Activated T-helper 2 cell treated with anti-CD3 and anti-CD28 coated beads, Interferon-gamma antibody, Interleukin-2, Interleukin-4, amounts not matched to agents 10 μg/mL and 5 μg/mL and 100 μg/mL, durations not matched to agents 14 hours and 24 hours and 36 hours (primary cell): ENCODE measurements around the gene ABCC11. TPM values are rescaled to one million over a fixed set of nuclear protein-coding genes. Genes with fewer than 3 reads are reported as not detected.

Experiments used
- DNase-seq: peaks from one replicate; pipeline ENCODE4 v3.0.0; 2021; ENCODE audit warnings: low spot score
- H3K27ac Mint-ChIP-seq: one replicate; pipeline ENCODE4 v1.8.0; 2021; ENCODE audit warnings: mixed read lengths
- H3K27me3 Mint-ChIP-seq: one replicate; pipeline ENCODE4 v1.8.0; 2021; ENCODE audit warnings: low read depth, mixed read lengths
- H3K36me3 Mint-ChIP-seq: one replicate; pipeline ENCODE4 v1.8.0; 2021; ENCODE audit warnings: low read depth, mixed read lengths
- H3K4me1 Mint-ChIP-seq: one replicate; pipeline ENCODE4 v1.8.0; 2021; ENCODE audit warnings: low read depth, mixed read lengths
- H3K4me3 Mint-ChIP-seq: one replicate; pipeline ENCODE4 v1.8.0; 2021; ENCODE audit warnings: low read depth, mild to moderate bottlenecking, moderate library complexity, mixed read lengths
- H3K9me3 Mint-ChIP-seq: one replicate; pipeline ENCODE4 v1.8.0; 2021; ENCODE audit warnings: mixed read lengths
- intact Hi-C: fragments of 100-400 bp; cut with micrococcal nuclease; formaldehyde crosslinking; loops from one replicate; pipeline ENCODE4 v1.15.1; 2023
- total RNA-seq: library from RNA; stranded (reverse); gene quantifications from 2 replicates; pipeline ENCODE4 v1.2.3, GENCODE V29; 2022

Gene ABCC11
- total RNA-seq, 1 donor from 2014 or later, result 0.09 TPM

GRCh38 chr16:48162839-48163410, 84.4 kb downstream of the ABCC11 start:
- Mint-ChIP-seq H3K4me3 (no peak overlapping the region), H3K4me1 (peaks cover 19% of the 10 kb centered on the region), H3K27ac (no peak overlapping the region), H3K27me3 (peaks cover 22% of the 10 kb centered on the region), H3K36me3 (no peaks in the 10 kb centered on the region), H3K9me3 (no peaks in the 10 kb centered on the region)
- intact Hi-C loops, result no loop called here
- no peak for DNase-seq

- Mint-ChIP-seq H3K4me3 (no peak overlapping the region), H3K36me3 (no peaks in the 10 kb centered on the region), H3K27ac (no peak overlapping the region), H3K4me1 (peaks cover 28% of the 10 kb centered on the region), H3K9me3 (no peaks in the 10 kb centered on the region), H3K27me3 (peaks cover 26% of the 10 kb centered on the region)
- DNase-seq, result no peak
- intact Hi-C loops, result no loop called here
Observed at GRCh38 chr16:48161906-48162305, 85.4 kb downstream of the ABCC11 start.

GRCh38 chr16:48160575-48160974, 86.8 kb downstream of the ABCC11 start:
- no peak for DNase-seq
- Mint-ChIP-seq H3K27me3 (peaks cover 28% of the 10 kb centered on the region), H3K4me1 (peaks cover 29% of the 10 kb centered on the region), H3K27ac (no peak overlapping the region), H3K36me3 (no peaks in the 10 kb centered on the region), H3K4me3 (no peak overlapping the region), H3K9me3 (no peaks in the 10 kb centered on the region)
- intact Hi-C loops, result no loop called here

- no peak overlapping the region for H3K4me3 Mint-ChIP-seq
- H3K27me3 Mint-ChIP-seq, result peaks cover 45% of the 10 kb centered on the region
- intact Hi-C loops, result loop anchor here (1.0 to 5.0 kb wide), 4 partner anchors 35 to 1015 kb away; partner anchors contain the start of genes ITFG1, NETO2 and PHKB
- no peaks in the 10 kb centered on the region for H3K9me3 Mint-ChIP-seq
- peaks cover 25% of the 10 kb centered on the region for H3K4me1 Mint-ChIP-seq
- no peaks in the 10 kb centered on the region for H3K36me3 Mint-ChIP-seq
- peak; percentile 15 for DNase-seq
- peak overlapping the region; percentile 59 for H3K27ac Mint-ChIP-seq
Observed at GRCh38 chr16:48158296-48158695, 89.0 kb downstream of the ABCC11 start.

GRCh38 chr16:48157794-48158193, 89.5 kb downstream of the ABCC11 start:
- Mint-ChIP-seq H3K27ac (peak overlapping the region; percentile 59), H3K36me3 (no peaks in the 10 kb centered on the region), H3K4me1 (peaks cover 25% of the 10 kb centered on the region), H3K27me3 (peaks cover 44% of the 10 kb centered on the region), H3K9me3 (no peaks in the 10 kb centered on the region), H3K4me3 (no peak overlapping the region)
- no peak for DNase-seq
- intact Hi-C loops, result loop anchor here (1.0 to 5.0 kb wide), 4 partner anchors 35 to 1014 kb away; partner anchors contain the start of genes ITFG1, NETO2 and PHKB

- intact Hi-C loops, result loop anchor here (5.0 kb wide), 1 partner anchor 695 kb away; the partner anchor contains the start of genes ITFG1 and PHKB
- no peak overlapping the region for H3K4me3 Mint-ChIP-seq
- DNase-seq, result no peak
- no peaks in the 10 kb centered on the region for H3K9me3 Mint-ChIP-seq
- peaks cover 25% of the 10 kb centered on the region for H3K4me1 Mint-ChIP-seq
- H3K36me3 Mint-ChIP-seq, result no peaks in the 10 kb centered on the region
- peaks cover 43% of the 10 kb centered on the region for H3K27me3 Mint-ChIP-seq
- peak overlapping the region; percentile 59 for H3K27ac Mint-ChIP-seq
Observed at GRCh38 chr16:48157302-48157701, 90.0 kb downstream of the ABCC11 start.

GRCh38 chr16:48156790-48157209, 90.5 kb downstream of the ABCC11 start:
- H3K4me1 Mint-ChIP-seq, result peaks cover 25% of the 10 kb centered on the region
- H3K36me3 Mint-ChIP-seq, result no peaks in the 10 kb centered on the region
- H3K4me3 Mint-ChIP-seq, result no peak overlapping the region
- H3K27ac Mint-ChIP-seq, result no peak overlapping the region
- no peaks in the 10 kb centered on the region for H3K9me3 Mint-ChIP-seq
- intact Hi-C loops, result loop anchor here (5.0 kb wide), 1 partner anchor 694 kb away; the partner anchor contains the start of genes ITFG1 and PHKB
- DNase-seq, result peak; percentile 60
- peaks cover 38% of the 10 kb centered on the region for H3K27me3 Mint-ChIP-seq

- DNase-seq, result no peak
- Mint-ChIP-seq H3K27me3 (peaks cover 38% of the 10 kb centered on the region), H3K27ac (no peak within 1 kb of the TSS), H3K9me3 (no peaks in the 10 kb centered on the region), H3K4me1 (peaks cover 25% of the 10 kb centered on the region), H3K36me3 (no peaks in the 10 kb centered on the region), H3K4me3 (no peak within 1 kb of the TSS)
- intact Hi-C loops, result loop anchor here (5.0 kb wide), 1 partner anchor 694 kb away; the partner anchor contains the start of genes ITFG1 and PHKB
Observed at GRCh38 chr16:48155926-48156789, 91.2 kb downstream of the ABCC11 start, which contains the start of gene ABCC12. Gene ABCC12 (minus strand): TSS chr16:48155993. CDS start chr16:48146424, 9,569 bp downstream.

GRCh38 chr16:48153774-48154173, 93.6 kb downstream of the ABCC11 start:
- DNase-seq, result no peak
- Mint-ChIP-seq H3K9me3 (peaks cover 7% of the 10 kb centered on the region), H3K36me3 (no peaks in the 10 kb centered on the region), H3K4me1 (peaks cover 18% of the 10 kb centered on the region), H3K27me3 (peaks cover 42% of the 10 kb centered on the region), H3K27ac (no peak overlapping the region), H3K4me3 (no peak overlapping the region)
- intact Hi-C loops, result no loop called here

- intact Hi-C loops, result no loop called here
- DNase-seq, result no peak
- H3K36me3 Mint-ChIP-seq, result no peaks in the 10 kb centered on the region
- H3K27me3 Mint-ChIP-seq, result peaks cover 41% of the 10 kb centered on the region
- no peak overlapping the region for H3K27ac Mint-ChIP-seq
- H3K9me3 Mint-ChIP-seq, result peaks cover 7% of the 10 kb centered on the region
- H3K4me1 Mint-ChIP-seq, result peaks cover 5% of the 10 kb centered on the region
- H3K4me3 Mint-ChIP-seq, result no peak overlapping the region
Observed at GRCh38 chr16:48152226-48152625, 95.1 kb downstream of the ABCC11 start.

GRCh38 chr16:48150707-48151106, 96.6 kb downstream of the ABCC11 start:
- H3K4me3 Mint-ChIP-seq, result no peak overlapping the region
- peaks cover 7% of the 10 kb centered on the region for H3K9me3 Mint-ChIP-seq
- no peak overlapping the region for H3K27ac Mint-ChIP-seq
- peaks cover 36% of the 10 kb centered on the region for H3K27me3 Mint-ChIP-seq
- intact Hi-C loops, result no loop called here
- H3K4me1 Mint-ChIP-seq, result no peaks in the 10 kb centered on the region
- H3K36me3 Mint-ChIP-seq, result no peaks in the 10 kb centered on the region
- no peak for DNase-seq

- intact Hi-C loops, result no loop called here
- Mint-ChIP-seq H3K9me3 (peaks cover 7% of the 10 kb centered on the region), H3K27me3 (peaks cover 23% of the 10 kb centered on the region)
Observed at GRCh38 chr16:48146710-48147109, 100.6 kb downstream of the ABCC11 start.

GRCh38 chr16:48146131-48146530, 101.2 kb downstream of the ABCC11 start:
- no peak for DNase-seq
- no peaks in the 10 kb centered on the region for H3K36me3 Mint-ChIP-seq
- no peak overlapping the region for H3K4me3 Mint-ChIP-seq
- no peaks in the 10 kb centered on the region for H3K4me1 Mint-ChIP-seq
- H3K27me3 Mint-ChIP-seq, result peaks cover 21% of the 10 kb centered on the region
- intact Hi-C loops, result no loop called here
- H3K27ac Mint-ChIP-seq, result no peak overlapping the region
- peaks cover 7% of the 10 kb centered on the region for H3K9me3 Mint-ChIP-seq

More at GRCh38 chr16:48146710-48147109, 100.6 kb downstream of the ABCC11 start:
- no peaks in the 10 kb centered on the region for H3K36me3 Mint-ChIP-seq
- no peak overlapping the region for H3K4me3 Mint-ChIP-seq
- H3K4me1 Mint-ChIP-seq, result no peaks in the 10 kb centered on the region
- no peak overlapping the region for H3K27ac Mint-ChIP-seq
- DNase-seq, result no peak
